Mesodermal cell (in vitro differentiated cells): ENCODE data around the gene ADH1B.
"Not testable (repeated sequence)": the region's sequence is repeated elsewhere in the genome, so short reads cannot be mapped to it uniquely, and the experiment has no call there.

Source experiments
- H3K27ac ChIP-seq: 2 replicates; pipeline ENCODE4 v1.7.0; 2013; ENCODE audit warnings: mild to moderate bottlenecking, low read depth, low read length, moderate library complexity; ENCODE audit not compliant: severe bottlenecking
- H3K36me3 ChIP-seq: 2 replicates; pipeline ENCODE4 v1.7.1; 2013; ENCODE audit warnings: mild to moderate bottlenecking, low read length, moderate library complexity; ENCODE audit not compliant: control insufficient read depth, insufficient read depth
- H3K4me1 ChIP-seq: one replicate; pipeline ENCODE4 v1.7.1; 2013; ENCODE audit warnings: mild to moderate bottlenecking, low read length; ENCODE audit not compliant: insufficient read depth, control insufficient read depth, poor library complexity, severe bottlenecking
- H3K4me3 ChIP-seq: 2 replicates; pipeline ENCODE4 v1.7.0; 2013; ENCODE audit warnings: low read length, control low read depth, mild to moderate bottlenecking; ENCODE audit not compliant: insufficient read depth, poor library complexity, severe bottlenecking; ENCODE audit errors: extremely low read depth
- H3K9me3 ChIP-seq: 2 replicates; pipeline ENCODE4 v1.7.1; 2013; ENCODE audit warnings: mild to moderate bottlenecking, low read length, moderate library complexity; ENCODE audit not compliant: control insufficient read depth
- WGBS, 2 experiments: methylation state at CpG; one replicate each; pipeline ENCODE4 v1.1.5; 2013; ENCODE audit warnings: missing lambda C conversion rate in 2 of 2; ENCODE audit not compliant: insufficient coverage in 2 of 2; 5-methylcytosine and 5-hydroxymethylcytosine counted together

Gene ADH1B

DNA sequence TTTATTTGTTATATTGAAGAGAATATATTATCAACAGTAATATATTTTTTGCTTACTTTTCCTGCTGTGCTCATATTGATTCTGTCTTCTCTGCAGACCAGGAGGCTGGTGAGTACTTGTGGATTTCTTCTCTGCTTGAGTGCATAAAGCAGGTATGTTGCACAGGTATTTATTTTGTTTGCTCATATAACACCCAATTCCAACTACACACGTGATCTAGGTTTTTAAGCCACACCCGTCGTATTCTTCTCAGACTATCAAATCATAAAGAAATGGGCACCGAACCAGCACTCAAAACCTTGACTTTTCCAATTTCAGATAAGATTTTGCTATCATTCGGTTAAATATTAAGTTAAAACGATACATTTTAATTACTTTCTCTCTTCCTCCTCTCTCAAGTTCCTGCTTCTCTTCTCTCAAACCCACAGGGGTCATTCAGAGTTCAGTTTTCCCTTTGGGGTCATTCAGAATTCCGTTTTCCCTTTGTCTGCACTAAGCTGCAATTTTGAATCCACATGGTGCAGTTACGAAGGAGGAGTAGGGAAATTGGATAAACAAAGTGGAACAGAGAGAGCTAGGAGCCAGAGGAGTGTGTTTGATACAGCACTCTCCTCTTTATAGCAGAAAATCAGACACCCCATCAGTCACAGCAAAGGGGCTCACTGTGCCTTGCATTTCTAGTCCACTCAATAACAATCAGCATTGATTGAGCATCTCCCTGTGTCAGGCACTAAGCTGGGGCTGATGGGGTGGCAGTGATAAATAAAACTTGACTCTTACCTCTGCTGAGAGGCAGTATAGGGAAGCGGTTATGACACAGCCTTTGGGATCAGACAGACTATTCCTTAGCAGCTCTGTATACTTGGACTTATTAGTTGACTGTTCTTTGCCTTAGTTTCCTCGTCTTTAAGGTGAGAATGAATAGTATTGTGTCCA is 31.7 kb upstream of the ADH1B start, which contains the start of gene ADH1C:
ADH1C (minus strand) TSS at position 145 of the 936 bp plus-strand sequence; CDS start at position 74, 71 bp downstream.
- no peaks in the 10 kb centered on the region for H3K36me3 ChIP-seq
- H3K9me3 ChIP-seq, result no peaks in the 10 kb centered on the region
- 77 to 80% methylated on average over 6 to 9 of the region's 10 CpGs for WGBS, 2 experiments
- no peaks in the 10 kb centered on the region for H3K4me1 ChIP-seq
- no peak within 1 kb of the TSS for H3K27ac ChIP-seq
- no peak within 1 kb of the TSS for H3K4me3 ChIP-seq

GRCh38 chr4:99351487-99351886 is 30.3 kb upstream of the ADH1B start:
- H3K27ac ChIP-seq, result no peak overlapping the region
- H3K36me3 ChIP-seq, result no peaks in the 10 kb centered on the region
- no peaks in the 10 kb centered on the region for H3K9me3 ChIP-seq
- WGBS, 2 experiments, result no CpG with 5 or more reads among the region's 2 CpGs
- H3K4me3 ChIP-seq, result no peak overlapping the region
- H3K4me1 ChIP-seq, result no peaks in the 10 kb centered on the region

DNA sequence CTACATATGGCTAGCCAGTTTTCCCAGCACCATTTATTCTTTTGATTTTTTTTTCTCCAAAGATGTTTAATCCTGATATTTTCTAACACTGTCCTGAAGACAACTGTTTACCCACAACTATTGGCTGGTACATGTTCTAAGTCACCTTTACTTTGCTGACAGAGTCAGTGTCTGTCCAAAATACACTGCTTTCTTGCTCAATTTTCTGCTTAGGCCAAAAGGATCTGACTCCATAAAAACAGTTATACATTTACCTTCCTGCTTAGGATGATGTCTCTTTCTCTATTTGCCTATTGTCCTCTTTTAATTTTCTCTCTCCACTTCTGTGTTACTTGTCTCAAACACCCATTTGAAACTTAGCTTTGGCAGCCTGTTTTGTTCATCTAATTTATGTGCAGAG is 28.1 kb upstream of the ADH1B start:
- Histone ChIP-seq H3K4me1 (no peaks in the 10 kb centered on the region), H3K4me3 (no peak overlapping the region), H3K27ac (no peak overlapping the region), H3K36me3 (no peaks in the 10 kb centered on the region), H3K9me3 (no peaks in the 10 kb centered on the region)

DNA sequence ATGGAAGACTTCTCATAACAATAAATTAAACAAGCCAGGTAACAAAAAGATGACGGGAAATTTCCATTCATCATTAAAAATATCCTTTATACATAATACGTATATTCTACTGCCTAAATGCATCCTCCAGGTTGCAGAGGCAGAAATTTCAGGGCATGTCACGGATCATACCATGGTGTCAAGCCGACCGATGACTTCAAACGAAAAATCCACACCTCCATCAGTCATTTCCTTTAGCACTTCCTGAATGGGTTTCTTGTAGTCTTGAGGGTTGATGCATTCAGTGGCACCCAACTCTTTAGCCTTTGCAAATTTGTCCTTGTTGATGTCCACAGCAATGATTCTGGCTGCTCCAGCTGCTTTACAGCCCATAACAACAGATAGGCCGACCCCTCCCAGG is 21.4 kb upstream of the ADH1B start:
- 65 to 100% methylated on average over 1 to 4 of the region's 7 CpGs for WGBS, 2 experiments

GRCh38 chr4:99341426-99341825 is 20.2 kb upstream of the ADH1B start:
- 100% methylated on average over 1 of the region's 1 CpG; no CpG with 5 or more reads in 1 of the 2 experiments for WGBS, 2 experiments

More for the DNA sequence above, 21.4 kb upstream of the ADH1B start:
- not testable (repeated sequence) for H3K36me3 ChIP-seq, H3K27ac ChIP-seq, H3K4me1 ChIP-seq, H3K9me3 ChIP-seq, H3K4me3 ChIP-seq

GRCh38 chr4:99339172-99339571 is 18.0 kb upstream of the ADH1B start:
- H3K9me3 ChIP-seq, result no peaks in the 10 kb centered on the region
- no CpG with 5 or more reads among the region's 3 CpGs for WGBS, 2 experiments
- H3K27ac ChIP-seq, result no peak overlapping the region
- no peaks in the 10 kb centered on the region for H3K36me3 ChIP-seq
- H3K4me1 ChIP-seq, result no peaks in the 10 kb centered on the region
- no peak overlapping the region for H3K4me3 ChIP-seq

More at GRCh38 chr4:99341426-99341825, 20.2 kb upstream of the ADH1B start:
- no peaks in the 10 kb centered on the region for H3K9me3 ChIP-seq
- no peaks in the 10 kb centered on the region for H3K36me3 ChIP-seq
- no peak overlapping the region for H3K4me3 ChIP-seq
- H3K27ac ChIP-seq, result no peak overlapping the region
- no peaks in the 10 kb centered on the region for H3K4me1 ChIP-seq

GRCh38 chr4:99336553-99336952 is 15.4 kb upstream of the ADH1B start:
- Histone ChIP-seq H3K27ac (no peak overlapping the region), H3K36me3 (no peaks in the 10 kb centered on the region), H3K4me1 (no peaks in the 10 kb centered on the region), H3K4me3 (no peak overlapping the region), H3K9me3 (no peaks in the 10 kb centered on the region)
- 100% methylated on average over 3 of the region's 4 CpGs; no CpG with 5 or more reads in 1 of the 2 experiments for WGBS, 2 experiments

GRCh38 chr4:99334880-99335279 is 13.7 kb upstream of the ADH1B start:
- no peak overlapping the region for H3K27ac ChIP-seq
- no peaks in the 10 kb centered on the region for H3K9me3 ChIP-seq
- WGBS, 2 experiments, result 88 to 100% methylated on average over 1 of the region's 1 CpG
- no peak overlapping the region for H3K4me3 ChIP-seq
- no peaks in the 10 kb centered on the region for H3K4me1 ChIP-seq
- H3K36me3 ChIP-seq, result no peaks in the 10 kb centered on the region

DNA sequence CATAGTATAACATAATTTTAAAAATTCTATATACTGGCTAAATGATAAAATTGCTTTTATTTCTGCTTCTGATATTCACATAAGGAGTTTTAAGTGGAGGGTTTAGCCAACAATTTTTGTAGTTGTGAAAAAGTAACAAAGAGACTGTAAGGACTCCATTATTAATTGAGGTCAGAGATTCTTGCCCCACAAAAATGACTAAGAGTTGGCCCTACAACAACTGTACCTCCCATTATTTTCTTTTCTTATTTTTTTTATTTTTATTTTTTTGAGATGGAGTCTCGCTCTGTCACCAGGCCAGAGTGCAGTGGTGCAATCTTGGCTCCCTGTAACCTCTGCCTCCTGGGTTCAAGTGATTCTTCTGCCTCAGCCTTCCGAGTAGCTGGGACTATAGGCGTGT is 9.4 kb upstream of the ADH1B start:
- H3K4me3 ChIP-seq, result no peak overlapping the region
- 100% methylated on average over 1 of the region's 3 CpGs; no CpG with 5 or more reads in 1 of the 2 experiments for WGBS, 2 experiments
- H3K4me1 ChIP-seq, result no peaks in the 10 kb centered on the region
- no peaks in the 10 kb centered on the region for H3K36me3 ChIP-seq
- H3K27ac ChIP-seq, result no peak overlapping the region
- H3K9me3 ChIP-seq, result peaks cover 3% of the 10 kb centered on the region

DNA sequence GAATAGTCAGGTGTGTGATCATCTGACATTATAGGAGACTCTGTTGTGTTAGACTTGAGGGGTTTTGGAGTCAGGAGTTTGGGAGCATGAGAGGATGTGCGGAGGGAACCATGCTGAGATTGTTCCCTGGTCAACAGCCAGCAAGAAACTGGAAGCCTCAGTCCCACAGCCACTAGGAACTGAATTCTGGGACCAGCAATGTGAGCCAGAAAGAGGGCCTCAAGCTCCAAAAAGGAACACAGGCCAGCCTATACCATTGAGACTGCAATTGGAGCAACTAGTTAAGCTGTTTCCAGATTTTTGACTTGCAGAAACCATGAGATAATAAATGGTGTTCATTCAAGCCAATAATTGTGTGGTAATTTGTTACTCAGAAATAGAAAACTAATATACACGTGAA is 8.7 kb upstream of the ADH1B start:
- Histone ChIP-seq H3K4me1 (no peaks in the 10 kb centered on the region), H3K36me3 (no peaks in the 10 kb centered on the region)
- 75% methylated on average over 1 of the region's 2 CpGs; no CpG with 5 or more reads in 1 of the 2 experiments for WGBS, 2 experiments

DNA sequence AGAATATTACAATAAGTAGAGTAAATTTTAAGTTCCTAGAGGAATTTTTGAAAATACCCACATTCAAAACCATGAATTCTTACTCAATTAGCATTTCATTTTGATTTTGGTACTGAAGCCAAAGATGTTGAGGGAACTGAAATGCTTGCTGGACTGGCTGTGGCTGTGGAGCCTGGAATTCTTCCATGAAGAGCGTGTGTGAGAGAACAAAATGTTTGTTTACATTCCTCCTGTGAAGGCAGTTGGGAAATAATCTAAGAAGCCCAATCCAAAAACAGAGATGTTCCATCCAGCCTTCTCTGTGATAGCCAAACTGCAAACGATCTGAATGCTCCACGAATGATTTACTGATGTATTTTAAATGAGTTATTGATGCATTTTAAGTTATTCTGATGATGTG is 3.8 kb upstream of the ADH1B start:
- Histone ChIP-seq H3K36me3 (no peaks in the 10 kb centered on the region), H3K4me1 (no peaks in the 10 kb centered on the region), H3K9me3 (peaks cover 3% of the 10 kb centered on the region), H3K4me3 (no peak overlapping the region), H3K27ac (no peak overlapping the region)
- 61 to 80% methylated on average over 1 to 3 of the region's 3 CpGs for WGBS, 2 experiments

More for the DNA sequence above, 8.7 kb upstream of the ADH1B start:
- Histone ChIP-seq H3K4me3 (no peak overlapping the region), H3K27ac (no peak overlapping the region), H3K9me3 (peaks cover 3% of the 10 kb centered on the region)
